HG03196 (cell line): ENCODE data around the gene BRD7.

Experiments used
- ATAC-seq: cut with Tn5 transposase; IDR thresholded peaks from one replicate; pipeline ENCODE4 v1.9.1; 2021; ENCODE audit not compliant: unreplicated experiment

The BRD7 gene

DNA sequence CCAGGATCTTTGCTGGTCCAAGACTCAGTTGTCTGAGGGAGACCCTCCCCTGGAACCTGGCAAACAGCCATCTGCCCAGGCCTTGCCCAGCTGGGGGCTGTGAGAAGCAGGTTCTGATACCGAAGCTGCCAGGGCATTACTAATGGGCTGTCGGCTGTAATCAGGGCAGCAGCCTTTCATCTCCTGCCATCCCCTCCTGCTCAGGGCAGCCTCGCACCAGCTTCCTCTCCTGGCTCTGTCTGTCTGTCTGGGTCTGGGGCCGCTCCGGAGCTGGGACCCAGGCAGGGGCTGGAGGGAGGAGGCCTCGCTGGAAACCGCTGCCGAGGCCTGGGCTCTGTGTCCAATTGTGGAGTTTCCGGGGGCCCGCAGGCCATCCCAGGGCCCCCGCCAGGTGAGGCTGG is 21.6 kb upstream of the BRD7 start:
- ATAC-seq, result no peak

- no peak for ATAC-seq
These were observed 21.1 kb upstream of the BRD7 start for GRCh38 chr16:50389900-50390299.

GRCh38 chr16:50388496-50388895 is 19.7 kb upstream of the BRD7 start:
- no peak for ATAC-seq

GRCh38 chr16:50386774-50387173 is 18.0 kb upstream of the BRD7 start:
- no peak for ATAC-seq

DNA sequence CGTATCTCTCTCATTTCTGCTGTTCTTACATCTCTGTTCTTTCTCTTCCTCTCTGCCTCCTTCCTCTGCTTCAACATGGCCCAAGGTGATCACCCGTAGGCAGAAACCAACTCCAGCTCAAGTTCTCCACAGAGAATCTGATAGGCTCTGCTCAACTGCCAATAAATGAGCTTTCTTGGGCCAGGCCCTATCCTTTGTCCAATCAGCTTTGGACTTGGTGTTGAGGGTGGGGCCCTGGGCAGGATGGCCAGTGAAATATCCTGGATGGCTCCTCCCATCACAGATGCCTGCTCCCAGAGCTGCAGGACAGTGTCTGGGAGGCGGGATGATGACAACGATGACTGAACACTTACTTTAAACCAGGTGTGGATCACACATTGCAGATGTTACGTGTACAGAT is 17.4 kb upstream of the BRD7 start:
- no peak for ATAC-seq

DNA sequence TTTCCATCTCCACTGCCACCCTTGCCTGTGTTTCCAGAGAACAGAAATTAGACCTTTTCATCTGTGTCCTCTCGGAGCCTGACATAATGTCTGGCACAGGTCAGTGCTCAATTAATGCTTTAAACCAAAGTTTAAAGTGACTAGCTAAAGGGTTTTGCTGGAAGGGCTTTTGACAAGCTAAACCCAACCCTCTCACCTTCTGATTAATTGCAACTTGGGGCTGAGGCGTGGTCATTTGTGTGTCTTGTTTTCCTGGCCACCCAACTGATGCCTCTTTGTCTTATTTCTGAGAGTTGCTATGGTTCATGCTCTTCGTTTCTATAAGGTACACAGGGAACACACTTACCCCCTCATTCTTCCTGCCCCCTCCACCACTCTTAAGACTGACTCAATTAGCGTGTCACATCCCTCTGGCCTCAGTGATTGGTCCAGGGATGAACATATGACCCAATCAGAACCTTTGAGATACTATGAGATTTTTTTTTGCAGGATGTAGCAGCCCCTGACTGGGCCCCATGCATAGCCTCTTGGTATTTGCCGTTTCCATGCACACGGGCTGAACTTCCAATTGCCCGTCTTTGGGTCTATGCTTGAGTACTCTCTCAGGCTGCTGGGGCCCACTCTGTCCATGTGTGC is 15.8 kb upstream of the BRD7 start:
- no peak for ATAC-seq

GRCh38 chr16:50381679-50382440 is 13.1 kb upstream of the BRD7 start:
- no peak for ATAC-seq

DNA sequence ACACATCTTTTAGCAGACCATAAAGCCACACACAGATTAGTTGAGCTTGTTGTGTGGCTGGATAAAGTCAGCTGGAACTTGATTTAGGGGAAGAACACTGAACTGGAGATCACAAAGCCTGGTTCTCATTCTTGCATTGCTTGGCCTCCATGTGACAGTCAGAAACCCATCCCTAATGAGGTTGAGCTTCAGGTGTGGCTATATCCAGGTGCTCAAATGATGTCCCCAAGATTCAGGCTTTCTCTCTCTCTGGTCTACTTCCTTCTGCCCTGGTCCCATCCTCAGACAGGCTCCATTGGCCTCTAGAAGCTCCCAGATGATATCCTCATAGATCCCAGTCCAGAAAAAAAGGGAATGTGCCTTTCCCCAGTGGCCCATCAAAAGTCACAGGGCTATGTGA is 9.6 kb upstream of the BRD7 start:
- no peak for ATAC-seq

- ATAC-seq, result no peak
These were observed 8.2 kb upstream of the BRD7 start for GRCh38 chr16:50377001-50377400.

- ATAC-seq, result no peak
These were observed 5.0 kb upstream of the BRD7 start for GRCh38 chr16:50373780-50374179.

DNA sequence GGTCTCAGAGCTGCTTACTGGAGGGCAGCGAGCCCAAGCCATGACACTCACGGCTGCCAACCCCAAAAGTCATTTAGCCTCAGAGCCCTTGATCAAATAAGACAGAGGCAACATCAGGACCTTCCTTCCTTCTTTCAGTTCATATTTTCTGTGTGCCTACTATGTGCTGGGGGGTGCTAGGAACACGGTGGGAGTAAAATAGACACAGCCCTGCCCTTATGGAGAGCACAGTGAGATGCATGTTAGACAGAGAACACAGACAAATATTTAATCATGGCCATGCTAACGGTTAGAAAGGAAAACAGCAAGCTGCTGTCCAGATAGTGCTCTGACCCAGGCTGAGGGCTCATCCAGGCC is 4.5 kb upstream of the BRD7 start:
- ATAC-seq, result no peak

GRCh38 chr16:50372611-50373344 is 4.0 kb upstream of the BRD7 start:
- no peak for ATAC-seq

DNA sequence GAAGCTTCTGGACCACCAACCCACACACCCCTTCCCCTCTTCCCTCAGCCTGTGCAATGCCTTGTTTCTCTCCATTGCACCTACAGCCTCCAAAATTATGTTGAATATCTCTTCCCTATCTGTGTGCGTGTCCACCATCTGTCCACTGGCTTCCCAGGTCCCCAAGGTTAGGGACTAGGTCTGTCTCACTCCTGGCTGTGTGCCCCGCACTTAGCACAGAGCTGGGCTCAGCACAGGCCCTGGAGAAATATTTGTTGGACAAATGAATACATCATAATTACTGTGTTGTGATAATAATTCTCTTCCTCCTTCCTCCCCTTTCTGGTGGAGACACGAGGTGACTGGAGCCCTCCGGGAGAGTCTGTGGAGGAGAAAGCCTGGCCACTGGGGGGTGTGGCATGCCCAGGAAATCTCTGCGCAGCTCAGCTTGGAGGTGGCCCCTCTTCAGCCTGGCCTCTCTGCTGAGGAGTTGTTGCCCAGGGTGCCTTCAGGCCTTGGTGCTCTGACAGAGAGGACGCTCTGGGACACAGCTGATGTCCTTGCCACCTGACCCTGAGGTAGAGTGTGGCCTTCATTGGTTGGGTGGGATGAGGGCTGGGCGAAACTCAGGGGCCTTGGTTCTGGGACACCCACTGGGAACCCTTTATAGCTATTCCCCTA is 3.3 kb upstream of the BRD7 start:
- ATAC-seq, result no peak

DNA sequence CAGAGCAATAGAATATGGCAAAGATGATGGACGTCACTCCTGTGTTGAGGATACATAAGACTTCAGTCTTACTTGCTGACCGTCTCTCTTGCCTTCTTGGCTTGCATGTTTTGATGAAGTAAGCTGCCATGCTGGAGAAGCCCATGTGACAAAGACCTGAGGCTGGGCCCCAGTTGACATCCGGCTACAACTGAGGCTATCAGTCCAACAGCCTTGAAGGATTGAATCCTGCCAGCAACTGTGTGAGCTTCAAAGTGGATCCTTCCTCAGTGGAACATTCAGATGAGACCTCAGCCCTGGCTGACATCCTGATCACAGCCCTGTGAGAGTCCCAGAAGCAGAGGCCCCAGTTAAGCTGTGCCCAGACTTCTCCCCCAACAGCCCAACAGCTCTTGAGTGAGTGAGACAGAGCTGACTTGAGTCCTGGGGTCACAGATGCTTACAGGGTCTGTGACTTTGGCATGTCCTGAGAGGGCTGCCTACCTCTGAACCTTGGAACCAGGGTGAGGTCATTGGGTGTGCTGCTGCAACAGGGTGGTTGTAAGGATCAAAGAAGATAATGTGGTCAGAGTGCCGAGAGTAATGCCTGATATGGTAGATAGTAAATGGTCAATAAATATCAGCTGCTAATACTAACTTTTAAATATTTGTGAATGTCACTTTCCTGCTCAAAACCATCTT is 2.4 kb upstream of the BRD7 start:
- ATAC-seq, result no peak

GRCh38 chr16:50369133-50369804 is 481 bp upstream of the BRD7 start:
- ATAC-seq, result no peak

DNA sequence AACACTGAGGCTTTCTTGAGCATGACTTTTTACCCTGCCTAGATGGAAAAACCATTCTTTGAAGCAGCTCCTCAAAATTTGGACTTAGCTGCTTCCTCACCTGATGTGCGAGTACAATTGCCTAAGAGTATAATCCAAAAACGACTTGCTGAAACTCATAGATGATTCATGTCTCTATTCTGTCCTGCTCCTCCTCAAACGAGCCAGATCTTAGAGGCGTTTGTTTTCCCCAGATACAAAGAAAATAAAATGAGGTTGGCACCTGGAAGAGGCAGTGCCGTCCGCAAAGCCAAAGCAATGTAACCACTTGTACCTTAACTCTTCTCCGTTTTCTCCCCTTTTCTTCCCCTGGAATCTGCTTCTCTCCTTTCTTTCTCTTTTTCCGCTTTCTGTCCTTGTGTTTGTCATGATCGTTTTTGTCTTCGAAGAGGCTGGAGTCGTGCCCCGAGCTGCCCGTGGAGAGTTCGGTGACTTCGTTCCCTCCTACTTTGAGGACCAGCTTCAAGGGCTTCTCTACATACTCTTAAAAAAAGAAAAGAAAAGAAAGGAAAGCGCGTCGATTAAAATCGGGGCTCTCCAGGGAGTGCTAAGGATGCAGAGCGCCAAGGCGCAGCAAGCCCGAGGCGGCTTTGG is 895 bp downstream of the BRD7 start:
- ATAC-seq, result no peak

DNA sequence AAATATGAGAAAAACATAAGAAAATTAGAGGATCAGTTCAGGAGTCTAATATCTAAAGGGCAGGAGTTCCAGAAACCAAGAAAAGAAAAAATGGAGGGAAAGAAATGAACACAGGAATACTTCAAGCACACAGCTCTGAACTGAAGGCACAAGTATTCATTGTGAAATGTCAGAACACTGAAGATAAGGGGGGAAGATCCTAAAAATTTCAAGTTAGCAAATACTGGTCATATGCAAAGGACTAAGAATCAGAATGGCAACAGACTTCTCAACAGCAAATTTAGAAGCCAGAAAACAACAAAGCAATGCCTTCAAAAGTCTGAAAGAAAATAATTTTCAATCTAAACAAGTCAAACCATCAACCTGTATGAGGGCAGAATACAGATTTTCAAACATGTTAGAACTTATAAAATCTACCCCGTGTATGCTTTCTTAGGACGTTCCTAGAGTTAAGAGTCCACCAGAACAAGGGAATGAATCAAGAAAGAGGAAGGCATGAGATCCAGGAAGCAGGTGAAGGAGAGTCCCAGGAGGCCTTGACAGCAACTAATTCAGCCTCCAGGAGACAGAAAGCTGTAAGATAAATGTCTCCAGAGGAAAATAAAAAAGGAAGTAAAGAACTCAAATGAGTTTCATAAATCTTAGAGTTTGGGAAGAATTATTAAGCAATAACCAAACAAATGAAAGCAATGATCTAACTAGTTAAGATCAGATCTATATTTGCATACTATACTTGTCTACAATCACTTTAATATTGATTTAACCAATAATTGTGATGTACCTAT is 2.8 kb downstream of the BRD7 start:
- no peak for ATAC-seq

GRCh38 chr16:50363656-50364055 is 5.1 kb downstream of the BRD7 start:
- ATAC-seq, result no peak

DNA sequence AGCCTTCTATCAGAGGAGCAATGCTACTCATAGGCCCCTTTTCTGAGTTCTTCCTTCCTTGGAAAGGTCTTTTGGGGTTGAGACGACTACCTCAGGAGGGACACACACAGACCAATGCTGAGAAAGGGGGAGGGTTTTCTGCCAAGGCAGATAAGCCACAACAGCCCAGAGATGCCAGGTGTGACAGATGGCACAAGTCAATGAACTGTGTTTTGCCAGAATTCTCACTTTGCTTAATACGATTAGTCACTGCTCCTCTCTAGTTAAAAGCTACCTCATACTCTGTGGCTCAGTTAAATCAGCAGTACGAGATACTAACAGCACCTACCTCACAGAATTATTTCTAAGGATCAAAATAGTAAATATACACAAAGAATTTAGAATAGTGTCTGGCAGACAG is 8.0 kb downstream of the BRD7 start:
- ATAC-seq, result no peak
